Stimulated activated CD8-positive, alpha-beta memory T cell treated with anti-CD3 and anti-CD28 coated beads, Interleukin-7, amount 100 ng/mL, for 1 hour (primary cell): ENCODE data around the gene MYO1F.
A peak's percentile ranks its signal among the peaks of the same experiment; 100 is the strongest.
"Not testable (repeated sequence)": the region's sequence is repeated elsewhere in the genome, so short reads cannot be mapped to it uniquely, and the experiment has no call there.

Experiments
- DNase-seq, 2 donors: peaks; one replicate each; pipeline ENCODE4 v3.0.0-alpha.2; 2020; ENCODE audit warnings: low read depth in 2 of 2

Gene MYO1F

DNA sequence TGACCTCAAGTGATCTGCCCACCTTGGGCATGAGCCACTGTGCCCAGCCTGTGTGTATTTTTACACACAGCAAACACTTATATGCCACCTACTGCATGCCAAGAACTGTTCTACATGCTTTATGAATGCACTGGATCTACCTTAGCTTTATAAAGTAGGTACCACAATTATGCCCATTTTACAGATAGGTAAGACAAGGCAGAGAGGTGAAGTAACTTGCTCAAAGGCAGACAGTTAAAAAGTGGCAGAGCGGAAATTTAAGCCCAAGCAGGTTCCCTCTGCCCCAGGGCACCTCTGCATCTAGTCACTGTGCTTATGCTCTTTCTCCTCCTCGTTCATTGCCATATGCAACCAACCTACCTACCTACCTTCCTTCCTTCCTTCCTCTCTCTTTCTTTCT is 22.8 kb upstream of the MYO1F start:
- no peak for DNase-seq

DNA sequence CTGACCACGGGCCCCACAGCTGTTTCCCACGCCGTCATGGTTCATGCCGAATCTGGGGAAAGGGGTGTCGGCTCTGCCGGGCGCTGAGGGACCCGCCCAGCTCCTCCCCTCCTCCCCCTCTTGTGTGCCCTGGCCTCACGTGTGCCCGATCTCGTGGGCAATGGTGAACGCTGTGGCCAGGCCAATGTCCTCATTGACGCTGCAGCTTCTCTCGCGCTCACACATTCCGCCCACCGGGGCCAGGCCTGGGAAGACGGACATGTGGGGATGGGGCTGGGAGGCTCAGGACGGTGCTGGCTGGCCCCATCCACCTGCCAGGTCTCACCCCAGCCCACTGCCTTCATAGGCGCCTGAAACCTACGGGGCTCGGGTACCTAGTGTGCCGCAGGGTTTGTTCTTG is 18.9 kb upstream of the MYO1F start:
- no peak for DNase-seq

DNA sequence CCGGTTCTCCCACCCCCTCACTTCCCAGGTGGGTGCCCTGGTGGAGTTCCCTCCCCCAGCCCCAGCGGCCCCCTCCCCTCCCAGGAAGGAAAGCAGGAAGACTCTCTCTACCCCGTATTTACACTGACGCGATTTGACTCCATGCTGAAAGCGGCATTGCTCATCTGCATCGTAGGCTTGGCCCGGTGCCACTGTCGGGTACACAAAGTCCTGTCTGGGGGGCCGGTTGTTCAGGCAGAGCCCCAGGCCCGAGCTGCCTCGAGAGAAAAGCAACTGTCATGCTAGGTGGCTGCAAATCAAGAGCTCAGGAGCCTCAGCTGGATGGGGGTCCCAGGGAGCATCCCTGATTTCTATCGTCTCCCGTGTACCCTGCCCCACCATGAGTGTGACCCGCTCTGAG is 18.4 kb upstream of the MYO1F start:
- DNase-seq, result no peak

DNA sequence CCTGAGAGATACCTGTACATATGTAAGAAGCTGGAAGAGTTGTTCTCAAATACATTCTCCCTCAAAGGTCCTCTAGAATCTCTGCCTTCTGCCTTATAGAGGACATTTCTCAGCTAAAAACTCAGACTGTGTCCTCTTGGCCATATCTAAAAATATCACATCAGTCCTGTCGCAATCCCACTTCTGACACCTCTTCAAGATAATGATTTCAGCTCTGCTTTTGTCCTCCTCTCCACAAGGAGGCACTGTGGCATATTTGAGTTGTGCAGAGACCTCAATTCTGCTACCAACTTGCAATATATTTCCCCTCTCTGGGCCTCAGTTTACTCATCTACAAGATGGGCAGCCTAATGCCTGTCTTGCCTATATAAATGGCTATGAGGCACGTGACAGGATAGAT is 16.7 kb upstream of the MYO1F start:
- DNase-seq, result no peak

DNA sequence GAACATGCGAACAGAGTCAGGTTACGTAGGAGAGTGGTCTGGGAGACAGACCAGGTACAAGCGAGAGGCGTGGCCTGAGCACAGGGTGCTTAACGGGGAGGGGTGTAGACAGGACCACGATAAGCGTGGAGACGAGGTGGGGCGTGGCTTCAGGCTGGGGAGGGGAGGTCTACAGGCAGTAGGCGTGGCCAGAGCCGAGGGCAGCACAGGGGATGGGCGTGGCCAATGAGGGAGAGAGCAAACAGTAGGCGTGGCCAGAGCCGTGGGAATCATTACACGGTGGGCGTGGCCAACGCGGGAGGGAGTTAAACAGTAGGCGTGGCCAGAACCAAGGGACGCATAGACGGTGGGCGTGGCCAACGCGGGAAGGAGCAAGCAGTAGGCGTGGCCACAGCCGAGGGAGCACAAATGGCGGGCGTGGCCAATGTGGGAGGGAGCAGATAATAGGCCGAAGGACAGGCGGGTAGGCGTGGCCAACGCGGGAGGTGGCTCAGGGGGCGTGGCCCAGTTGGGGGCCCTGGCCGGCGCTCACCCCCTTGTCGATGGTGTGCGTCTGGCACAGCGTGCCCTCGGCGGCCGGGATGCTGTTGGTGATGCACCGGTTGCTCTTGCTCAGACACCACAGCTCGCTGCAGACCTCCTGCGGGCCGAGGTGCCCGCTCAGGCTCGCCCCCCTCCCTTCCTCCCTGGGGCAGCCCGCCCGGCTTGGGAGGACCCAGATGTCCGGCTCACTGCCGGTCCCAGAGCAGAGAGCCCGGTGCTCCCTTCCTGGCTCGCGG is 15.2 kb upstream of the MYO1F start:
- DNase-seq, result peak; percentile 84

DNA sequence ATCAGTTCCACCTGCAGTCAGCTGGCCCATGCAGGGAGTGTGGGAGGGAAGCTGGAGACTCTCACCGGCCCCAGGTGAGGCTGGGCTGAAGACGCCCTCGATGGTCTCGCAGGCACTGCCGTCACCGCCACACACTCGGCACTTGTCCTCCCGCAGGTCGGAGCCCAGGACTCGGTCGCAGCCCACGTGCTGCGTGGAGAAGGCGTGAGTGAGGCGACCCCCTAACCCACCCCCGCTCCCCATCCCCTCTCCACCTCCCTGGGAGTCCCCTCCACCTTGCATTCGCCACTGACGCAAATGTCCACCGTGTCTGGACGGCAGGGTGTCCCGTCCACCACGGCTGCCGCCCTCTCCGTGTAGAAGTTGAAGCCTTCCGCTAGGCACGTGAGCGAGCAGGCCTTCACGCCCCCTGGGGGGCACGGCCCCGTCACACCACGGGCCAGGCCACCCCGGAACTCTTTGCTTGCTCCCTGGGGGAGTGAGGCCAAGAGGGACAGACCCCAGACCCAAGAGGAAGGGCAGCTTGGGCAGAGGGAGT is 12.0 kb upstream of the MYO1F start:
- no peak for DNase-seq

DNA sequence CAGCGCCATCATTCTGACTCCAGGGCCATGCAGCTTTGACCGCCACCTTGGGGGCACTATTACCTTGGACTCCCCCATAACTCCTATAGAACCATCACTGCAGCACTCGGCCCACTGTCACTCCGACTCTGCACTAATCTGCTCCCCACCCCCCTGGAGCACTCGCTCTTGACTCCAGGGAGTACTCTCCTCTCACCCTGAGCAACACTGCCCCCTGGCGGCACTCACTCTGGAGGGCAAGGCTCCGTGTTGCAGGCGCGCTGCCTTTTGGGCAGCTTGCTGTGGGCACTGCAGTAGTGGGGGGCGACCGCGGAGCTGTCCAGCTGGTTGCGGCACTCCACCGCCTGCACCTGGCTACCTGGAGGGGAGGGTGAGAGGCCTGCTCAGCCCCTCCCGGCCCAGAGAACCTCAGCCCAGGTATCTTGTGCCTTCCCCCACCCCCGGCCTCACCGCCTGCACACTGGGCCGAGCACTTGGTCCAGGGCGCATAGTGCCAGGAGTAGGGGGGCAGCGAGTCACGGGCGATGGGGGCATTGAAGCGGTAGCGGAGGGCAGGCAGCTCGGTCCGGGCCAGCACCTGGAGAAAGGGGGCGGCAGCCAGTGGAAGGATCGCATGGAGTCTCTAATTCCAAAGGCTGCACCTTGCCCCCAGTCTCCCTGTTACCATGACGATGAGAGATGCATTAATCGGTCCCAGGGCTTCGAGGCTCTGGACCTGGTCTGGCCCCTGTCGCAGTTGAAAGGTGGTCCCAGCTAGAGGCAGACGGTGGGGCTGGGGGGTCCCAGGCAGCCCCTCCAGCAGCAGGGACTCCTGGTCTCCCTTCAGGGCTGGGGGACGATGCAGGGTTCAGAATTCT is 8.9 kb upstream of the MYO1F start:
- DNase-seq, result peak in 1 of 2 donors; percentile 49

DNA sequence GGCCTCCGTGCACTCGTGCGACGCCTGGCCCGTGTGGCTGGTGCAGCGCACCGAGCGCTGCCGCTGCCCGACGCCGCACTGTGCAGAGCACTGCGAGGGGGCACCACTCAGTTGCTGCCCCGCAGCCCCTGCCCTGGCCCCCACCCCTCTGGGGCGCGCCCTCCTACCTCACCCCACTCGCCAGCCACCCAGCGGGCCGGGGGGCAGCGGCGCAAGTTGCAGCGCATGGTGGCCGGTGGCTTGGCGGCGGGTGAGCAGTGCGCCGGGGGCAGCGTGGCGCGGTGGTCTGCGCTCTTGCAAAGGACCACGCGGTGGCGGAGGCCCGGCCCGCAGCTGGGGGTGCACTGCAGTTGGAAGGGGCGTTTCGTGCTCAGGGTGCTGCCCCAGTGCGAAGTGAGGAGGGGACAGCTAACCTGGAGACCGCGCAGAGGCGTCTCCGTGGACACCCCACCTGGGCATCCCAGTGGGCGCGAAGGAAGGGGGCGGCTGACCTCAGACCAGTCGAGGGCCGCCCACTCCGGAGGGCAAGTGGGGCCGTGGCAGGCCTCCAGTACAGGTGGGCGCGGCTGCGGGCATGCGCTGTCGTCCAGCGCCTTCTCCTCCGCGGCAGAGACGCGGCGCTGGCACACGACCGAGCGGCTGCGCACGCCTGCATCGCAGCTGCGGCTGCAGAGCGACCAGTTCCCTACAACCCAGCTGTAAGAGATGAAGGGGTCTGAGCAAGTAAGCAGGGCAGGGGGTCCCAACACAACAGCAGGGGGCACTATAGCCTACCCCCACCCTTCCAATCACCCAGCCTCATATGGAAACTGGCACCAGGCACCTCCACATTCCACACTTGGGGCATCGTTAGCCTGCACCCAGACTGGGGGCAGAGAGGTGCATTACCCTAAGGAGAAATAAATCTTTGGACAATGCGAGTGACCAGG is 8.0 kb upstream of the MYO1F start:
- DNase-seq, result no peak

DNA sequence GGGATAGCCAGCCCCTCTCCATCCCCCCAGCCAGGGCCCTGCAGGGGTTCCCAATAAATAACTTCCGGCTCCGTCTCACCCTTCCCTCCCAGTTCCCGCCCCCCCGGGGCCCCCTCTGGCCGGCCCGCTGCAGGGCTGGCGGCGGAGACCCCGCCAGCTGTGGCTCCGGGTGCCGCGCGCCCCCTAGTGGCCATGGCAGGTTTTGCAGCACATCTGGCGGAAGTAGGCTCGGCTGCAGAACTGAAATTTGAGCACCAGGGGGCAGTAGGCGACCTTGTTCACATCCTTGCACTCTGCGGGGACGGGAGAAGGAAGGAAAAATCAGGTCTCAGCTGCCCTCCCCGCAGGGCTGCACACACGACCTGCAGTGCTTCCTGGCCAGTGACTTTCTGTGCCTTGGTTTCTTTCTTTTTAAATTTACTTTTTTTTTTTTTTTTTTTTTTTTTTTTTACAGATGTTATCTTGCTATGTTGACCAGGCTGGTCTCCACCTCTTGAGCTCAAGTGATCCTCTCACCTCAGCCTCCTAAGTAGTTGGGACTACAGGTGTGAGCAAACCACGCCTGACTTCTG is 3.6 kb upstream of the MYO1F start:
- DNase-seq, result peak; percentile 76 to 78

DNA sequence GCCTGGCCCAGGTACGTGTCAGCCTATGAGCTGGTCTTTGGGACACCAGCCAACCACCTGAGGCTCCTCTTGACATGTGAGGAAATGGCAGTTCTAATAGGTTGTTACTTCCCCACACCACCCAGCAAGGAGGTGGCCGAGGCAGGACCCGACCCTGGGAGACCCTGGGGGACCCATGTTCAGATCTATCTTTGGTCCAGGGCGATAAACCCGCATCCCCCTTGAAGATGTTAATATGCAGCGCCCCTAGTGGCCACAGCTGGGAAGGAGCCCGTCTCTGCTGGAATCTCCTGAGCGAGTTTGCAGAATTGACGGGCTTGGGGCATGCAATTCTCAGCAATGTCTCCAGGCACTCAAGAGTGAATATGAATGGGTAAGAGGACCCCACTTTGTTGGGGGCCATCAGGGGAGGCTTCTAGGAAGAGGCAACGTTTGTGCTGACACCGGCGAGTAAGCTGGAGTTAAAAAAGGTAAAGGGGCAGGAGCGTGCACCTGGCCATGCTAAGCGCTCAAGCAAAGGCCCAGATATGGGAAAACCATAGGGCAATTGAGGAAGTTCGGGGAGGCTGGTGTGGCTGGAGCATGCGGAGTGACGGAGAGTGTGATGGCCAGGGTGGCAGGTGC is 1.5 kb upstream of the MYO1F start:
- peak; percentile 62 to 81 for DNase-seq

DNA sequence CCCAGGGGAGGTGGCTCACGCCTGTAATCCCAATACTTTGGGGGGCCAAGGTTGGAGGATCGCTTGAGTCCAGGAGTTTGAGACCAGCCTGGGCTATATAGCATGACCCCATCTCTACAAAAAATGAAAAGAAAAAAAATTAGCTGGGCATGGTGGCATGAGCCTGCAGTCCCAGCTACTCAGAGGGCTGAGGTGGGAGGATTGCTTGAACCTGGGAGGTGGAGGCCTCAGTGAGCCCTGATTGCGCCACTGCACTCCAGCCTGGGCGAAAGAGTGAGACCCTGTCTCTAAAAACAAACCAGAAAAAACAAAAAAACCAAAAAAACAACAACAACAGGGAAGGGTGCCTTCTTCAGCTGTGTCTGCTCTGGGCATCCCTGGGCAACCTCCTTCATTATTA is 499 bp upstream of the MYO1F start:
- DNase-seq, result no peak

DNA sequence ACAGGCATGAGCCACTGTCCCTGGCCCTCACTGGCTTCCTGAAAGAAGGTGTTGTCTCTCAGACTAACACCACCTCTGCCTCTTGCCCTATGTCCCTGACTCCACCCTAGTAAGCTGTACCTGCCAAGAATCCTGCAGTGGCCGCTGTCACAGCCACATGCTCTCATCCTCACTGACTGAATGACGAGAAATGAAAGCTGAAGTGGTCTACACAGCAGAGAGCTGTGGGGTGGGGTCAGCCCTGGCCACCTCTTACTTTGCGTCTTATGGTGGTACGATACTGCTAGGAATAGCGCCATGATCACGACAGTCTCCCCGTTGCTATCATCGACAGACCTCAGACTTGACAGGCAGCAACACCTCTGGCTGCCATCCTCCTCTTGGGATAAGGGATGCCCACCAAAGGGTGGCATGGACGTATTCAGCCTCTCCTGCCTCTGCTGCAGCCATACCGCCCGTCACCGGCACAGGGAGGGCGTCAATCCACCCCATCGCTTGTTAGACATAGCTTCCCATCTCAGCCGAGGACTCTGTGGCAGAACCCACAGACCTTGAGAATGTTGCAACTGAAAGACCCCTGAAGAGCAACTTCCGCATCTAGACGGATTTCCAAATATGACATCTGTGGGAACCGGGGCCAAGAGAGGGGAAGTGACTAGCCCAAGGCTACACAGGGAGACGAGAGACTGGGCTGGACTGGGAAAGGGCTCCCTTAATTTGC is 809 bp downstream of the MYO1F start:
- no peak for DNase-seq

DNA sequence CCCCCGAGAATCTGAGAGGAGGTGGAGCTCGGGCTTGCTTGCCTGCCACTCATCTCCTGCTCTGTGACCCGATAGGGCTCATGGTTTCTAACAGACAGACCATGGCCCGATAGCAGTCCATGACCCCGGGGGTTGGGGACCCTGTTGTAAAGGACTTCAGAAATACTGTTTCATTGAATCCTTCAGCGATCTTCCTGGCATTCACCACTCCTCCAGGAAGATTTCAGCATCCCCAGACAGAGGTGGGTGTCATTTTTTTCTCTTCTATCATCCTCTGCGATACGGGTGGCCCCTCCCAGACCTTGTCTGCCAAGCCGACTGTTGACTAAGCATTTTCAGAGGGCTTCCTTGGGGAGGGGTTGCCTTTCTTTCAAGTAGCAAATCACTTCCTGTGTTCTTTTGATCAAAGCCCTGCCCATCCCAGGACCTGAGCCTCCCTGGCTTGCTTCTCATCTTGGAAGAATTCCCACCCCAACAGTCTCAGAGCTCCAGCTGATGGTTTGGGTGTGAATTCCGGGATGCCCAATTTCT is 1.7 kb downstream of the MYO1F start:
- DNase-seq, result no peak

DNA sequence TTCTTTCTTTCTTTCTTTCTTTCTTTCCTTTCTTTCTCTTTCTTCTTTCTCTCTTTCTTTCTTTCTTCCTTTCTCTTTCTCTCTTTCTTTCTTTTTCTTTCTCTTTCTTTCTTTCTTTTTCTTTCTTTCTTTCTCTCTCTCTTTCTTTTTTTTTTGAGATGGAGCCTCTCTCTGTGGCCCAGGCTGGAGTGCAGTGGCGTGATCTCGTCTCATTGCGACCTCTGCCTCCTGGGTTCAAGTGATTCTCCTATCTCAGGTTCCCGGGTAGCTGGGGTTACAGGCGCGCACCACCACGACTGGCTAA is 2.7 kb downstream of the MYO1F start:
- not testable (repeated sequence) for DNase-seq

DNA sequence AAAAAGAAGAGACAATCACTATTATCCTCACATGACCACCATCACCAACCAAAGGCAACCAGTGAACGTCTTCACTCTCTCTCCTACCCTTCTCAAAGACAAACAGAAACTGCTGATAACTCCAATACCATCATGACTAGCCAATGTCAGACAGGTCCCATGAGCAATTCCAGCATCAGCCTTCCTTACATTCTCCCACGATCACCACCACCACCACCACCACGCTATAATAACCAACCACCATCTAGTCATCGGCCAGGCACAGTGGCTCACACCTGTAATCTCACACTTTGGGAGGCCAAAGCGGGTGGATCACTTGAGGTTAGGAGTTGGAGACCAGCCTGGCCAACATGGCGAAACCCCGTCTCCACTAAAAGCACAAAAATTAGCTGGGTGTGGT is 3.9 kb downstream of the MYO1F start:
- no peak for DNase-seq

DNA sequence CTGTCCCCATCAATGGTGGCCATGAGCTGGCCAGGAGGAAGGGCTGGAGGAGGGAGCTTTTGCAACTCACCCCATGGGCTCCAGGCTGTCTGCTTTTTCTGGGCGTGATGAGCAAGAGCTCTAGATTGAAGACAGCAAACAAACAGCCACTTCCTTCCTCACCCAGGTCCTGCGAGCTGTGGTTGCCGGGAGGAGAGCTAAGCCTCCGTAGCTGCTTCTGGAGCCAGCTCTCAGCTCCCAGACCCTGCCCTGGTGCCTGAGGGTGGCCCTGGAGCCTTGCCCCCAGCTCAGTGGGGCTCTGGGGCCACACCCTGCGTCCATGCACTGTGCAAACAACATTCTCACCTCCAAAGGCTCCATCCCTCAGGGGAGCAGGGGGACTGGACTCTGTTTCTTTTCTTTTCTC is 6.2 kb downstream of the MYO1F start:
- peak in 1 of 2 donors; percentile 40 for DNase-seq

DNA sequence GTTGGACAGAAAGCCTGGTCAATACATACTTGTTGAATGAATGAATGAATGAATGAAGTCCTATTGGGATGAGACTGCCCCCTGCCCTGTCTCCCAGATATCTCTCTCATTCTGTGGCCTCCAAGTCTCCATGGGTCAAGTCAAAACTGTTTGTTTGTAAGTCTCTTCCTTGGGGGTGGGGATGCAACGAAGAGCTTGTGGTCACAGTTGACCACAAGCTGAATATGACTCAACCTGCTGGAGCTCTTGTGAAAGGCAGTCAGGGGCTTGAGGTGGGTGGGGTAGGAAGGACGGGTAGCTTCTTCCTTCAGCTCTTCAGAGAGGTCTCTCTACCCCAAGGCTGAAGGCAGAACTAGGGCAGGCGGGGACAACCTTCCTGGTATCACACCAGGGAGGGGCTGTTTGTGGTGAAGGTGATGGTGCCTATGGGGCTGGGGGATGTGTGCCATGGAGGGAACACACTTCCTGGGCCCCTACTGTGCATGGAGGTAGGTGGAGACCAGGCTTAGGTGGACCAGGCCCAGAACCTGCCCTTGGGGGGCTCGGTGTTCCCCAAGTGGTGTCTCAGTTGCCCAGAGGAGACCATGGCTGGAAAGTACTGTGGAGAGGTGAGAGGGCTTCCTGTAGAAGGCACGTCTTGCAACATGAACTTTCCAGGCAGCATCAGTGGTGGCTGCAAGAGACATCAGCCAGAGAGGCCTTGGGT is 8.0 kb downstream of the MYO1F start:
- DNase-seq, result peak; percentile 51 to 53

DNA sequence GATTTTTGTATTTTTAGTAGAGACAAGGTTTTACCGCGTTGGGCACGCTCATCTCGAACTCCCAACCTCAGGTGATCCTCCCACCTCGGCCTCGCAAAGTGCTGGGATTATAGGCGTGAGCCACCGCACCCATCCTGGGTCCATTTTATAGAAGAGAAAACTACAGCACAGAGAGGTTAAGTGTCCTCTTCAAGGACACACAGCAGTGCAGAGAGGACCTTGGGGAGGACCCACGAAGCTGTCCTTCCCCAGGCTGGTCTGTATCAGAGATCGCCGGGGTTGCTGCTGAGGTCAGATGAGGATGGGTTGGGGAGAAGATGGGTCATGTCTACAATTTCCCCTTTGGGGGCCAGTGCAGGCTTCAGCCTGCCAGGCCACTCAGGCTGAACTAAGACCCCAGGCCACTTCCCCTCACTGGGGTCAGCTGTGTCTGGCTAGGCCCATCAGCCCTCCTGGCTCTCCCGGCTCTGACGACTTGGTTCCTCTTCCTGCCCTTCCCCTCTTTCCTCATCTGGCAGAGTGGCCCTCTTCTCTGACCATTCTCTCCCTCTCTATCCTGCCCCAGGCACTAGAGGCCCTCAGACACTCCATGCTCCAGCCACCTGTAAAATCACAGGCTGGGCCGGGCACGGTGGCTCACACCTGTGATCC is 9.6 kb downstream of the MYO1F start:
- DNase-seq, result no peak

DNA sequence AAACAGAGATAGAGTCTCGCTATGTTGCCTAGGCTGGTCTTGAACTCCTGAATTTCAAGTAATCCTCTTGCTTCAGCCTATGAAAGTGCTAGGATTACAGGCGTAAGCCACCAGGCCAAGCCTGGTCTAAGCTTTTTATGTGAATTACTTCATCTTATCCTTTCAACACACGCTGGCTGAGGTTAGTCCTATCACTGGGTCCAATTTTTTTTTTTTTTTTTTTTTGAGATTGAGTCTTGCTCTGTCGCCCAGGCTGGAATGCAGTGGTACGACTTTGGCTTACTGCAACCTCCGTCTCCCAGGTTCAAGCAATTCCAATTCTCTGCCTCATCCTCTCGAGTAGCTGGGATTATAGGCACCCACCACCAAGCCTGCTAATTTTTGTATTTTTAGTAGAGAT is 10.4 kb downstream of the MYO1F start:
- no peak for DNase-seq
